Fibroblast of the aortic adventitia (primary cell): Measurements from ENCODE around the gene CSTF2. TPM values are rescaled to one million over a fixed set of nuclear protein-coding genes. Genes with fewer than 3 reads are reported as not detected.

Experiments used
- DNase-seq: peaks from one replicate; pipeline ENCODE4 v3.0.0-alpha.2; 2010; ENCODE audit warnings: low read depth
- H3K4me3 ChIP-seq: 2 replicates; pipeline ENCODE4 v1.5.1; 2011; ENCODE audit warnings: low read depth, mild to moderate bottlenecking, control low read depth, low read length, moderate library complexity
- total RNA-seq: library from RNA; depleted of rRNA; stranded (reverse); fragments of >200 nt; gene quantifications from 2 replicates; pipeline ENCODE4 v1.2.3, GENCODE V29; 2012; ENCODE audit warnings: low replicate concordance
- TF ChIP-seq, protein P1 (sequence below): IDR thresholded peaks from 2 replicates; pipeline ENCODE4 v1.5.1; 2011; ENCODE audit warnings: mild to moderate bottlenecking, low read length, control low read depth, inconsistent platforms; ENCODE audit not compliant: insufficient read depth

Gene CSTF2
- total RNA-seq, 1 donor, result 12.5 TPM

DNA sequence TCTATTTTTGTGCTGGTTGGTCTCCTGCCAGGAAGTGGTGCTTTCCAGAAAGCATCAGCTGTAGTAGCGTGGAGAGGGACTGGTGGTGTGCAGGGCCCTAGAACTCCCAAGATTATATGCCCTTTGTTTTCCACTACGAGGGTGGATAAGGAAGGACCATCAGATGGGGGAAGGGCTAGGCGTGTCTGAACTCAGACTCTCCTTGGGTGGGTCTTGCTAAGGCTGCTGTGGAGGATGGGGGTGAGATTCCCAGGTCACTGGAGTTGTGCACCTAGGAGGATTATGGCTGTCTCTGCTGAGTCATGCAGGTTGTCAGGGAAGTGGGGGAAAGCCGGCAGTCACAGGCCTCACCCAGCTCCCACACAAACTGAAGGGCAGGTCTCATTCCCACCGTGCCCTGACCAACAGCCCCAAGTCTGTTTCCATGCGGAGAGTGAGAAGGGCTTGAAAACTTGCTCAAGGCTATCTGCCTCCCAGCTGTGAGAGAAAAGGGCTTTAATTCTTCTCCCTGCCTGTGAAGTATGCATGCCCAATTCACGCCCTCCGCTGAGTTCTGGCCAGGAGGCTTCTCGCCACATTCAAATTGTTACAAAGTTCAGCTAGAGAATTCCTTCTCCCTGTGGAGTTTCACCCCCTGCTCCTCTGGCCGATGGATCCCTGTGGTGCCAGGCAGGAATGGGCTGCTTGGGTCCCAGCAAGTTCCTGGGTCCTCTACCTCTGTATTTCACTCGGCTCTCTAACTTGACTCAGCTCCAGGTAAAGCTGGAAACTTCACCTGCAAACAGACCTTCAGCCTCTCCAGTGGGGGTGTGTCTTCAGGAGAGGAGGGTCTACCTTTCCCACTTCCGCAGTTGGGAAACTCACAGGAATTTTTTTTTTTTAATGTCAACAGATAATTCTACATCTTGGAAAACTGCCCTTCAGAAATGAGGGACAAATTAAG lies 7.7 kb upstream of the CSTF2 start:
- TF ChIP-seq, protein P1, sequence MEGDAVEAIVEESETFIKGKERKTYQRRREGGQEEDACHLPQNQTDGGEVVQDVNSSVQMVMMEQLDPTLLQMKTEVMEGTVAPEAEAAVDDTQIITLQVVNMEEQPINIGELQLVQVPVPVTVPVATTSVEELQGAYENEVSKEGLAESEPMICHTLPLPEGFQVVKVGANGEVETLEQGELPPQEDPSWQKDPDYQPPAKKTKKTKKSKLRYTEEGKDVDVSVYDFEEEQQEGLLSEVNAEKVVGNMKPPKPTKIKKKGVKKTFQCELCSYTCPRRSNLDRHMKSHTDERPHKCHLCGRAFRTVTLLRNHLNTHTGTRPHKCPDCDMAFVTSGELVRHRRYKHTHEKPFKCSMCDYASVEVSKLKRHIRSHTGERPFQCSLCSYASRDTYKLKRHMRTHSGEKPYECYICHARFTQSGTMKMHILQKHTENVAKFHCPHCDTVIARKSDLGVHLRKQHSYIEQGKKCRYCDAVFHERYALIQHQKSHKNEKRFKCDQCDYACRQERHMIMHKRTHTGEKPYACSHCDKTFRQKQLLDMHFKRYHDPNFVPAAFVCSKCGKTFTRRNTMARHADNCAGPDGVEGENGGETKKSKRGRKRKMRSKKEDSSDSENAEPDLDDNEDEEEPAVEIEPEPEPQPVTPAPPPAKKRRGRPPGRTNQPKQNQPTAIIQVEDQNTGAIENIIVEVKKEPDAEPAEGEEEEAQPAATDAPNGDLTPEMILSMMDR, result no peak
- DNase-seq, result no peak
- no peak overlapping the region for H3K4me3 ChIP-seq

DNA sequence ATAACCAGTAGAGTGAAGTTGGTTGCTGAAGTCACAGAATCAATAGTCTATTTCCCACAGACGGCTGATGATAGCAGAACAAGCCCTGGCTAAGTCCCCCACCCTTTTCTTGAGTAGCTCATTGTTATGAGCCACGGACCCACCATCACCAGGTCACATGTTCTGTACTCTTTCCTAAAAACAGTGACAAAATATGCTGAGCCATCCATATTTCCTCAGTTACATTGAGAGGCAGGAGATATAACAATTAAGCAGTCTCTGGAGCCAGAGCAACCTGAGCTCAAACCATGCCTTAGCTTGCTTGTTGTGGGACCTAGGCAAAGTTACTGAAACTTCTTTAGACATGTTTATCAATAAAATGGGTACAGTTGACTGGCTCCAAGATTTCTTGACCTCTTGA lies 2.9 kb upstream of the CSTF2 start:
- TF ChIP-seq, protein P1, result no peak
- no peak overlapping the region for H3K4me3 ChIP-seq
- DNase-seq, result no peak

DNA sequence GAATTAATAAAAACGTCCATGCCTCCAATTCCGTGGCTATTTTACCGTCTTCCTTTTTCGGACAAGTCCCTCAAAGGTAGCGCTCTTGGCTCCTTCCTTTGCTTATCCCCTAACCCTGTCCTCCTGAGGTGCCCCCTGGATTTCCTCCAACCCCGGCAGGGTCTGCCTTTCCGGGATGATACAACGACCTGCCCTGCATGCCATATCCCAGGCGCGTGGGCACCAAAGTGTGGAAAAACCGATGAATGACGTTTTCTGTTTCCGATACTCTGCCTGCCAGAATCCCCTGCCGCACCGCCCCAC lies 706 bp upstream of the CSTF2 start:
- peak overlapping the region; percentile 82 for H3K4me3 ChIP-seq
- TF ChIP-seq, protein P1, result no peak
- no peak for DNase-seq

DNA sequence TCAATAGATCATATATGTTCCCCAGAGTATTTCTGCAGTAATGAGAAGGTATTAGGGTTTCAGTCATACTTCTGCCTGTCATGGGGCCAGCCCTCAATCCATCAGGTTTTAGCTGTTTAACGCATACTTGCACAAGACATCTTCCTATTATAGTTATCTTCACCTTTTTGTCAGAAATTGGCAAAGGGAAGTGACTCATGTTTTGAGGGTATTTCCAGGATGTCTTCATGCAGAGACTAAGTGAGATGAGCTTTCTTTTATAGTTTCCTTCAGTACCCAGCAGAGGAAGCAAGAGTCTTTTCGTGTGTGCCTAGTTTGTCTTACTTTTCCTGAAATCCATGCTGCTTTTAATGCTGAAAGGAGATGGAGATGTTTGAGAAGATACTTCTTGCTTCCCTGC lies 9.5 kb downstream of the CSTF2 start:
- TF ChIP-seq, protein P1, result no peak
- DNase-seq, result peak; percentile 25
- no peak overlapping the region for H3K4me3 ChIP-seq

DNA sequence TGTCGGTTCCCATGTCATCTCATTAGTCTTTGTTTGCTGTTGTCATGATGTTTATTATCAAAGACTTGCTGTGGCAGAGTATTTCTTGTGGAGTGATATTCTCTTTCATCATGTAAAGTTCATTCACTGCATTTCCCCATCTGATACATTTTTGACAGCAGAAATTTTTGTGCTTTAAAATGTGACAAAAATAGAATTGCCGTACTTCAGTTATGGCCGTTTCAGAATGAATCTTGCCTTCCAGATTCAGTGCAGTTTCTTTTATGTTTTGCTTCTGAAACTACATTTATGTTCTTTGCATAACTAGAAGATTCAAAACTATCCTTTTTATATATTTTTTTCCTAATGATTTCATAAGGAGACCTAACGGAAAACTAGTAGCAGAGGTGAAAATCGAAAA lies 10.0 kb downstream of the CSTF2 start:
- TF ChIP-seq, protein P1, result no peak
- no peak for DNase-seq
- no peak overlapping the region for H3K4me3 ChIP-seq

DNA sequence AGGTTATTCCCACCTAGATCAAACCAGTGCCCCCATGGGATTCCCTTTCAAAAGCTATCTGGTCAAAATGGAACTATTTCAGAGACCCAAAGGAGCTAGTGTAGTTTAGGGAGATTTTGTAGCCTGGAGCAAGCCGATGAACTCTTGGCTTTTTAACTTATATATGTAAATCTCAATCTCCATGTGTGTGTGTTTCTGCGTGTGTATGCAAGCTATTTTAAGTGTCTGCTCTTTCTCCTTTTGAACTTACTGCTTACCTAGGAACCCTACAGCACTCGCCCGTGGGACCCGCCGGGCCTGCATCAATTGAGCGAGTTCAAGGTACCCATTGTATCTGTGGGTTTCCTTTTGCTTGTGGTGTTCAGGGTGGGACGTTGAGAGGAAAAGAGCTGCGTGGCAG lies 10.4 kb downstream of the CSTF2 start:
- H3K4me3 ChIP-seq, result no peak overlapping the region
- TF ChIP-seq, protein P1, result no peak
- DNase-seq, result no peak
